A549 (cell line): Measurements from ENCODE around the gene ECT2. TPM values are rescaled to one million over a fixed set of nuclear protein-coding genes. Genes with fewer than 3 reads are reported as not detected.

ENCODE experiments used
- ATAC-seq, 2 experiments: fragments of 200-7000 bp in 1 of 2; fragments of >200 bp in 1 of 2; cut with Nextera tagmentation in 1 of 2; cut with Tn5 transposase in 1 of 2; 3 replicates each; pipeline versions ENCODE4 v1.8.0 to v1.9.1; 2018 to 2020; ENCODE audit warnings: mild to moderate bottlenecking in 1 of 2, moderate library complexity in 1 of 2
- CTCF ChIA-PET: fragments of 300-600 bp; sonication (Branson Sonifier 250); formaldehyde crosslinking; extraction: SDS; loops from one replicate; lab custom pipeline; 2021; ENCODE audit warnings: antibody characterized with exemption, inconsistent platforms; lab: Yijun Ruan, JAX
- POLR2A ChIA-PET: fragments of 350-600 bp; formaldehyde crosslinking; extraction: SDS; loops from one replicate; lab custom pipeline; 2021; ENCODE audit warnings: antibody characterized with exemption, inconsistent platforms; lab: Yijun Ruan, JAX
- DNase-seq, 2 experiments: peaks; one replicate each; pipeline versions ENCODE4 v3.0.0 to v3.0.0-alpha.2; 2011 to 2016; ENCODE audit warnings: low read depth in 1 of 2, low spot score in 1 of 2
- FAIRE-seq: peaks from 2 replicates; lab custom pipeline; 2011; peaks lifted over from hg19 to GRCh38; lab: Jason Lieb, UNC
- H3K27ac ChIP-seq, 2 experiments: fragments of >200 bp; sonication (Bioruptor Twin); formaldehyde crosslinking; 3 replicates each; pipeline ENCODE4 v1.5.1; 2016 to 2017
- H3K4me1 ChIP-seq: fragments of >200 bp; sonication (Bioruptor Twin); formaldehyde crosslinking; 3 replicates; pipeline ENCODE4 v1.6.1; 2016
- H3K4me2 ChIP-seq: fragments of >200 bp; sonication (Bioruptor Twin); formaldehyde crosslinking; 3 replicates; pipeline ENCODE4 v1.6.1; 2016
- H3K4me3 ChIP-seq: fragments of >200 bp; sonication (Bioruptor Twin); formaldehyde crosslinking; 3 replicates; pipeline ENCODE4 v1.5.1; 2016
- H3K9me3 ChIP-seq: fragments of >200 bp; sonication (Bioruptor Twin); formaldehyde crosslinking; 3 replicates; pipeline ENCODE4 v1.6.1; 2016
- CBX8 ChIP-seq: fragments of 200-600 bp; sonication (generic); IDR thresholded peaks from 2 replicates; pipeline ENCODE4 v1.6.1; 2016
- CHD2 ChIP-seq: fragments of 150-350 bp; IDR thresholded peaks from 2 replicates; pipeline ENCODE4 v1.6.1; 2014; ENCODE audit warnings: low read length; ENCODE audit not compliant: partially characterized antibody
- EHMT2 ChIP-seq: fragments of 200-600 bp; sonication (generic); IDR thresholded peaks from 2 replicates; pipeline ENCODE4 v1.6.1; 2016; ENCODE audit warnings: antibody characterized with exemption, low read depth, mild to moderate bottlenecking, moderate library complexity
- ESRRA ChIP-seq: fragments of 150-350 bp; IDR thresholded peaks from 2 replicates; pipeline ENCODE4 v1.6.1; 2014; ENCODE audit warnings: mild to moderate bottlenecking, low read length, borderline replicate concordance
- FOXS1 ChIP-seq: fragments of 250-450 bp; sonication (Bioruptor Pico); IDR thresholded peaks from 2 replicates; pipeline ENCODE4 v1.5.0; 2020; ENCODE audit warnings: mild to moderate bottlenecking, moderate library complexity
- GATA3 ChIP-seq: IDR thresholded peaks from 2 replicates; pipeline ENCODE4 v1.6.1; 2012; ENCODE audit warnings: borderline replicate concordance
- HEYL ChIP-seq: fragments of 250-450 bp; sonication (Bioruptor Pico); IDR thresholded peaks from 2 replicates; pipeline ENCODE4 v1.8.0; 2021; ENCODE audit warnings: mild to moderate bottlenecking, moderate library complexity
- HOXB13 ChIP-seq: fragments of 250-450 bp; sonication (Bioruptor Pico); IDR thresholded peaks from 2 replicates; pipeline ENCODE4 v1.5.0; 2020; ENCODE audit warnings: low read depth, mild to moderate bottlenecking, moderate library complexity
- JUNB ChIP-seq: fragments of >200 bp; sonication (Bioruptor Twin); formaldehyde crosslinking; IDR thresholded peaks from 2 replicates; pipeline ENCODE4 v1.6.1; 2016
- KDM5A ChIP-seq: fragments of 200-600 bp; sonication (generic); IDR thresholded peaks from 2 replicates; pipeline ENCODE4 v1.6.1; 2016; ENCODE audit warnings: antibody characterized with exemption, mild to moderate bottlenecking
- MAFK ChIP-seq: fragments of 450-650 bp; IDR thresholded peaks from 2 replicates; pipeline ENCODE4 v1.6.1; 2014; ENCODE audit not compliant: partially characterized antibody
- NR3C1 ChIP-seq: fragments of >200 bp; sonication (Bioruptor Twin); formaldehyde crosslinking; IDR thresholded peaks from 3 replicates; pipeline ENCODE4 v1.6.1; 2017
- POLR2AphosphoS2 ChIP-seq: conservative IDR thresholded peaks from 2 replicates; pipeline ENCODE4 v1.6.1; 2012; ENCODE audit warnings: low read length, improper control_type of control experiment, inconsistent platforms
- RARB ChIP-seq: fragments of 250-450 bp; sonication (Bioruptor Pico); IDR thresholded peaks from 2 replicates; pipeline ENCODE4 v1.8.0; 2021; ENCODE audit warnings: mild to moderate bottlenecking, moderate library complexity
- RNF2 ChIP-seq: fragments of 200-600 bp; sonication (generic); IDR thresholded peaks from 2 replicates; pipeline ENCODE4 v1.6.1; 2016; ENCODE audit warnings: low read depth, mild to moderate bottlenecking, antibody characterized with exemption, moderate library complexity, borderline replicate concordance
- ZNF302 ChIP-seq: fragments of 250-450 bp; sonication (Bioruptor Pico); IDR thresholded peaks from 2 replicates; pipeline ENCODE4 v1.9.0; 2021; ENCODE audit warnings: inconsistent platforms, mild to moderate bottlenecking, moderate library complexity
- ZSCAN20 ChIP-seq: fragments of 250-450 bp; sonication (Bioruptor Pico); IDR thresholded peaks from 2 replicates; pipeline ENCODE4 v1.8.0; 2022; ENCODE audit warnings: mild to moderate bottlenecking, moderate library complexity
- WGBS: methylation state at CpG from one replicate; pipeline ENCODE4 v1.1.6; 2017; ENCODE audit errors: missing lambda C conversion rate; 5-methylcytosine and 5-hydroxymethylcytosine counted together
- polyA plus RNA-seq, 4 experiments: library from polyadenylated mRNA; depleted of rRNA in 3 of 4; stranded (reverse); fragments of >200 nt; fragmentation: RNase III in 1 of 4; extraction: RNeasy Plus Mini Kit Qiagen cat#74134 plus additional on column Dnase treatment in 1 of 4; gene quantifications; 2 replicates in 3 of 4; 3 replicates in 1 of 4; pipeline ENCODE4 v1.2.3, GENCODE V29; 2011 to 2017
- TF ChIP-seq, protein P1 (sequence below): fragments of 450-650 bp; IDR thresholded peaks from 2 replicates; pipeline ENCODE4 v1.6.1; 2014; ENCODE audit warnings: antibody characterized with exemption
- TF ChIP-seq, protein P2 (sequence below): fragments of 150-350 bp; IDR thresholded peaks from 2 replicates; pipeline ENCODE4 v1.6.1; 2014; ENCODE audit warnings: low read depth, mild to moderate bottlenecking, low read length
- TF ChIP-seq, protein P3 (sequence below): fragments of >200 bp; sonication (Bioruptor Twin); formaldehyde crosslinking; IDR thresholded peaks from 3 replicates; pipeline ENCODE4 v1.6.1; 2016
- TF ChIP-seq, protein P4 (sequence below): fragments of 250-450 bp; sonication (Bioruptor Pico); IDR thresholded peaks from 2 replicates; pipeline ENCODE4 v1.5.0; 2021; ENCODE audit warnings: mild to moderate bottlenecking, moderate library complexity, borderline replicate concordance
- TF ChIP-seq, protein P5 (sequence below): IDR thresholded peaks from 2 replicates; pipeline ENCODE4 v1.6.1; 2012
- TF ChIP-seq, protein P6 (sequence below): fragments of 250-450 bp; sonication (Bioruptor Pico); IDR thresholded peaks from 2 replicates; pipeline ENCODE4 v1.5.0; 2020; ENCODE audit warnings: low read depth, mild to moderate bottlenecking, moderate library complexity

ECT2 gene
- polyA plus RNA-seq, 2 of the 4 experiments (the other 2 are of a cell fraction): 96.5 to 187 TPM

DNA sequence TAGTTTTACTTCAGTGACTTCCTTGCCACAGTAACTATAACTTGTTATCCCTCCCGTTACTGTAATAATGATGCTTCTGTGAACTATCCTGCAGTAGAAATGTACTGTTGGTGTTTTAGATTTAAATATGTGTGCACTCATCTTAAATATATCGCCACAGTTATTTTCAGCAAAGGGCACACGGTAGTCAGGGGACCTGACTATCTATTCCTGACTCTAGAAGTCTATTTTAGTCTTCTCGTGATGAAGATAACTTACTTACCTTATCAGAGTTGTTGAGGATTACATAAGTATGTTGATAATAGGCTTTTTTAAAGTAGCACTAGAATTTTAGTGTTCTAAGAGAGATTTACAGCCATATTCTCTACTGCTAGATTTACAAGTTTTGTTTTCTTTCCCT is 65.3 kb downstream of the ECT2 start (continued):
- TF ChIP-seq, protein P1, sequence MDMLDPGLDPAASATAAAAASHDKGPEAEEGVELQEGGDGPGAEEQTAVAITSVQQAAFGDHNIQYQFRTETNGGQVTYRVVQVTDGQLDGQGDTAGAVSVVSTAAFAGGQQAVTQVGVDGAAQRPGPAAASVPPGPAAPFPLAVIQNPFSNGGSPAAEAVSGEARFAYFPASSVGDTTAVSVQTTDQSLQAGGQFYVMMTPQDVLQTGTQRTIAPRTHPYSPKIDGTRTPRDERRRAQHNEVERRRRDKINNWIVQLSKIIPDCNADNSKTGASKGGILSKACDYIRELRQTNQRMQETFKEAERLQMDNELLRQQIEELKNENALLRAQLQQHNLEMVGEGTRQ: no peak
- TF ChIP-seq, protein P2, sequence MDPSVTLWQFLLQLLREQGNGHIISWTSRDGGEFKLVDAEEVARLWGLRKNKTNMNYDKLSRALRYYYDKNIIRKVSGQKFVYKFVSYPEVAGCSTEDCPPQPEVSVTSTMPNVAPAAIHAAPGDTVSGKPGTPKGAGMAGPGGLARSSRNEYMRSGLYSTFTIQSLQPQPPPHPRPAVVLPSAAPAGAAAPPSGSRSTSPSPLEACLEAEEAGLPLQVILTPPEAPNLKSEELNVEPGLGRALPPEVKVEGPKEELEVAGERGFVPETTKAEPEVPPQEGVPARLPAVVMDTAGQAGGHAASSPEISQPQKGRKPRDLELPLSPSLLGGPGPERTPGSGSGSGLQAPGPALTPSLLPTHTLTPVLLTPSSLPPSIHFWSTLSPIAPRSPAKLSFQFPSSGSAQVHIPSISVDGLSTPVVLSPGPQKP: no peak
- TF ChIP-seq JUNB: no peak
- TF ChIP-seq ESRRA: no peak
- TF ChIP-seq KDM5A: no peak
- no peak for TF ChIP-seq RARB (CRISPR knock-in tag)

DNA sequence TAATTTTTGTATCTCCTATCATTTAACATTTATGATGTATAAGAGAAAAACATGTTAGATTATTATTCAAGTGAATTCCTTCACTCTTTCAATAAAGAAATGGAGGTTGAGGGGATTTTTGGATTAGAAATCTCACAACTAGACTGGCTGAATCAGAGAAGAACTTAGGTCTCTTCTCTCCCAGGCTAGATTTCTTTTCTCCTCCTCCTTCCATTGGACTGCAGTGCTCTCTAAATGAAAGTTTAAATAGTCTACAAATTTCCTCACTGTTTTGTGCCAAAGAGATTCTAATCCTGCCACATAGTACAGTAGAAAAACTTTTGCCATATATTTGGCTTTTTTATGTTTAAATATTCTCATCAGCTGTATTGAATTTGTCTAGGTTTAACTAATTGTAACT is 65.8 kb downstream of the ECT2 start:
- DNase-seq (no peak), ATAC-seq (no peak), FAIRE-seq (no peak)
- Histone ChIP-seq H3K27ac (no peak overlapping the region), H3K4me1 (no peaks in the 10 kb centered on the region), H3K4me3 (no peak overlapping the region), H3K4me2 (no peak overlapping the region), H3K9me3 (0 out of 3 replicates have a peak, but pooled peaks cover 3% of the 10 kb centered on the region)
- CTCF ChIA-PET: no interaction called here
- POLR2A ChIA-PET: interaction anchor here (0.6 kb wide), 1 partner anchor 14 kb away, joined by 4 read pairs; no protein-coding TSS in a partner anchor
- TF ChIP-seq FOXS1 (CRISPR knock-in tag): no peak
- TF ChIP-seq EHMT2: no peak
- no peak for TF ChIP-seq HOXB13 (CRISPR knock-in tag)
- TF ChIP-seq MAFK: no peak
- no peak for TF ChIP-seq GATA3
- TF ChIP-seq, protein P3, sequence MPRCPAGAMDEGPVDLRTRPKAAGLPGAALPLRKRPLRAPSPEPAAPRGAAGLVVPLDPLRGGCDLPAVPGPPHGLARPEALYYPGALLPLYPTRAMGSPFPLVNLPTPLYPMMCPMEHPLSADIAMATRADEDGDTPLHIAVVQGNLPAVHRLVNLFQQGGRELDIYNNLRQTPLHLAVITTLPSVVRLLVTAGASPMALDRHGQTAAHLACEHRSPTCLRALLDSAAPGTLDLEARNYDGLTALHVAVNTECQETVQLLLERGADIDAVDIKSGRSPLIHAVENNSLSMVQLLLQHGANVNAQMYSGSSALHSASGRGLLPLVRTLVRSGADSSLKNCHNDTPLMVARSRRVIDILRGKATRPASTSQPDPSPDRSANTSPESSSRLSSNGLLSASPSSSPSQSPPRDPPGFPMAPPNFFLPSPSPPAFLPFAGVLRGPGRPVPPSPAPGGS: no peak
- no peak for TF ChIP-seq ZSCAN20 (CRISPR knock-in tag)
- no peak for TF ChIP-seq NR3C1
- TF ChIP-seq, protein P4, sequence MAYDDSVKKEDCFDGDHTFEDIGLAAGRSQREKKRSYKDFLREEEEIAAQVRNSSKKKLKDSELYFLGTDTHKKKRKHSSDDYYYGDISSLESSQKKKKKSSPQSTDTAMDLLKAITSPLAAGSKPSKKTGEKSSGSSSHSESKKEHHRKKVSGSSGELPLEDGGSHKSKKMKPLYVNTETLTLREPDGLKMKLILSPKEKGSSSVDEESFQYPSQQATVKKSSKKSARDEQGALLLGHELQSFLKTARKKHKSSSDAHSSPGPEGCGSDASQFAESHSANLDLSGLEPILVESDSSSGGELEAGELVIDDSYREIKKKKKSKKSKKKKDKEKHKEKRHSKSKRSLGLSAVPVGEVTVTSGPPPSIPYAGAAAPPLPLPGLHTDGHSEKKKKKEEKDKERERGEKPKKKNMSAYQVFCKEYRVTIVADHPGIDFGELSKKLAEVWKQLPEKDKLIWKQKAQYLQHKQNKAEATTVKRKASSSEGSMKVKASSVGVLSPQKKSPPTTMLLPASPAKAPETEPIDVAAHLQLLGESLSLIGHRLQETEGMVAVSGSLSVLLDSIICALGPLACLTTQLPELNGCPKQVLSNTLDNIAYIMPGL: no peak

DNA sequence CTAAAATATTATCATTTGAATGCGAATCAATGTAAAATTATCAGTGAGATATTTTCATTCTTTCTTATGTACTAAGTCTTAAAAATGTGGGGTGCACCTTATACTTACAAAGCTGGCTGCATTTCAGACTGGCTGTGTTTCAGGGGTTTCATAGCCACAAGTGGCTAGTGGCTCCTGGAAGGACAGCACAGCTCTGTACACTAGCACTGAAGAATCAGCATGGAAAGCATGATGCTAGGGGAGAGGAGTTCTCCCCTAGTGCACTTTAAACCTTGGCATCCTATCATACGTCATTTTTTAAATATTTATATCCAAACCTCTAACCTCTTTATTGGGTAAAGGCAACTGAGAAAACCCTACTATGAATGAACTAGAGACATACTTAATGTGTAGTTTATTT is 66.4 kb downstream of the ECT2 start:
- no peak for FAIRE-seq
- POLR2A ChIA-PET: interaction anchor here (0.6 kb wide), 1 partner anchor 13 kb away, joined by 4 read pairs; no protein-coding TSS in a partner anchor
- no peak overlapping the region for H3K27ac ChIP-seq

More for the DNA sequence above, 66.4 kb downstream of the ECT2 start:
- DNase-seq (no peak), ATAC-seq (peak in 1 of 2 experiments; percentile 46; a peak in 1 of 6 replicates)
- CTCF ChIA-PET: no interaction called here
- WGBS: 94% methylated on average over 2 of the region's 2 CpGs
- TF ChIP-seq HOXB13 (CRISPR knock-in tag) (no peak), ZNF302 (CRISPR knock-in tag) (no peak), ESRRA (no peak), POLR2AphosphoS2 (no peak), RNF2 (no peak), HEYL (CRISPR knock-in tag) (no peak), EHMT2 (no peak), JUNB (no peak), CBX8 (no peak), CHD2 (no peak)
- TF ChIP-seq, protein P2: no peak
- TF ChIP-seq, protein P5, sequence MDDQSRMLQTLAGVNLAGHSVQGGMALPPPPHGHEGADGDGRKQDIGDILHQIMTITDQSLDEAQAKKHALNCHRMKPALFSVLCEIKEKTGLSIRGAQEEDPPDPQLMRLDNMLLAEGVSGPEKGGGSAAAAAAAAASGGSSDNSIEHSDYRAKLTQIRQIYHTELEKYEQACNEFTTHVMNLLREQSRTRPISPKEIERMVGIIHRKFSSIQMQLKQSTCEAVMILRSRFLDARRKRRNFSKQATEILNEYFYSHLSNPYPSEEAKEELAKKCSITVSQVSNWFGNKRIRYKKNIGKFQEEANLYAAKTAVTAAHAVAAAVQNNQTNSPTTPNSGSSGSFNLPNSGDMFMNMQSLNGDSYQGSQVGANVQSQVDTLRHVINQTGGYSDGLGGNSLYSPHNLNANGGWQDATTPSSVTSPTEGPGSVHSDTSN: no peak
- TF ChIP-seq, protein P6, sequence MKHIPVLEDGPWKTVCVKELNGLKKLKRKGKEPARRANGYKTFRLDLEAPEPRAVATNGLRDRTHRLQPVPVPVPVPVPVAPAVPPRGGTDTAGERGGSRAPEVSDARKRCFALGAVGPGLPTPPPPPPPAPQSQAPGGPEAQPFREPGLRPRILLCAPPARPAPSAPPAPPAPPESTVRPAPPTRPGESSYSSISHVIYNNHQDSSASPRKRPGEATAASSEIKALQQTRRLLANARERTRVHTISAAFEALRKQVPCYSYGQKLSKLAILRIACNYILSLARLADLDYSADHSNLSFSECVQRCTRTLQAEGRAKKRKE (CRISPR knock-in tag): no peak
- H3K4me1 ChIP-seq: no peaks in the 10 kb centered on the region
- no peak overlapping the region for H3K4me3 ChIP-seq
- peaks cover 10% of the 10 kb centered on the region for H3K9me3 ChIP-seq
- no peak overlapping the region for H3K4me2 ChIP-seq
